UCSD-AML1 (cell line): ENCODE measurements around the gene C11orf98.
"Not testable (repeated sequence)": the region's sequence is repeated elsewhere in the genome, so short reads cannot be mapped to it uniquely, and the experiment has no call there.

Experiments
- DNase-seq: peaks from one replicate; lab custom pipeline; 2025; ENCODE audit not compliant: unreplicated experiment; lab: John Stamatoyannopoulos, UW

The C11orf98 gene

DNA sequence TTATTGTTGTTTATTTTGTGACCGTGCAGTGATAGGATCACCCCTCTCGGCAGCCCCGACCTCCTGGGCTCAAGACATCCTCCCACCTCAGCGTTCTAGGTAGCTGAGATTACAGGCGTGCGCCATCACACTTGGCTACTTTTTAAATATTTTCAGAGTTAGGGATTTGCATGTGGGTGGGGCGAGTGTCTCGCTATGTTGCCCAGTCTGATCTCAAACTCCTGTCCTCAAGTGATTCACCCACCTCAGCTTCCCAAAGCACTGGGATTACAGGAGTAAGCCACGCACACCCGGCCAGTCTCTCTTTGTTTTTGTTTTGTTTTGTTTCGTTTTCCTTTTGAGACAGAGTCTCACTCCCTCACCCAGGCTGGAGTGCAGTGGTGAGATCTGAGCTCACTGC lies 10.7 kb downstream of the C11orf98 start:
- DNase-seq: no peak

- DNase-seq: no peak
Observed at GRCh38 chr11:62652161-62653006, 12.6 kb downstream of the C11orf98 start.

DNA sequence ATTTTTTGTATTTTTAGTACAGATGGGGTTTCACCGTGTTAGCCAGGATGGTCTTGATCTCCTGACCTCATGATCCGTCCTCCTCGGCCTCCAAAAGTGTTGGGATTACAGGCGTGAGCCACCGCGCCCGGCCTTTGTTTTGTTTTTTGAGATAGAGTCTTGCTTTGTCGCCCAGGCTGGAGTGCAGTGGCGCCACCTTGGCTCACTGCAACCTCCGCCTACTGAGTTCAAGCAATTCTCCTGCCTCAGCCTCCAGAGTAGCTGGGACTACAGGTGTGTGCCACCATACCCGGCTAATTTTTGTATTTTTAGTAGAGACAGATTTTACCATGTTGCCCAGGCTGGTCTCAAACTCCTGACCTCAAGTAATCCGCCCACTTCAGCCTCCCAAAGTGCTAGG lies 14.7 kb downstream of the C11orf98 start:
- DNase-seq: not testable (repeated sequence)

- DNase-seq: no peak
Observed at GRCh38 chr11:62649486-62649885, 15.5 kb downstream of the C11orf98 start.

DNA sequence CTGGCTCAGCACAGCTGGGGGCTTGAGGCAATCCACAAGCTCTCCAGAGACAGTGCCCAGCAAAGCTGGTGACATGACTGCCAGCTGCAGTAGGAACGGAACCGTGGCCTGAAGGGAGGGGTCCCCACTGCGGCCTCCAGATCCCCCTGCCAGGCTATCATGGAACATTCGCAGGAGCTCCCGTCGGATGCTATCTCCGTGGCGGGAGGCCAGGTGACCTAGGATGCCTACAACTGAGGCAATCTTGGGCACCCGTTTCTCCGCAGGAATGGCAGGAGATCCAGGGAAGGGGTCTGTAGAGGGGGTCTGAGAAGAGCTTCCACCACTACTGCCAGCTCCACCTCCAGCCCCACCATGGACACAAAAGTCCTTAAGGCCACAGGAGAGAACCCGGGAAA lies 16.0 kb downstream of the C11orf98 start:
- DNase-seq: no peak

DNA sequence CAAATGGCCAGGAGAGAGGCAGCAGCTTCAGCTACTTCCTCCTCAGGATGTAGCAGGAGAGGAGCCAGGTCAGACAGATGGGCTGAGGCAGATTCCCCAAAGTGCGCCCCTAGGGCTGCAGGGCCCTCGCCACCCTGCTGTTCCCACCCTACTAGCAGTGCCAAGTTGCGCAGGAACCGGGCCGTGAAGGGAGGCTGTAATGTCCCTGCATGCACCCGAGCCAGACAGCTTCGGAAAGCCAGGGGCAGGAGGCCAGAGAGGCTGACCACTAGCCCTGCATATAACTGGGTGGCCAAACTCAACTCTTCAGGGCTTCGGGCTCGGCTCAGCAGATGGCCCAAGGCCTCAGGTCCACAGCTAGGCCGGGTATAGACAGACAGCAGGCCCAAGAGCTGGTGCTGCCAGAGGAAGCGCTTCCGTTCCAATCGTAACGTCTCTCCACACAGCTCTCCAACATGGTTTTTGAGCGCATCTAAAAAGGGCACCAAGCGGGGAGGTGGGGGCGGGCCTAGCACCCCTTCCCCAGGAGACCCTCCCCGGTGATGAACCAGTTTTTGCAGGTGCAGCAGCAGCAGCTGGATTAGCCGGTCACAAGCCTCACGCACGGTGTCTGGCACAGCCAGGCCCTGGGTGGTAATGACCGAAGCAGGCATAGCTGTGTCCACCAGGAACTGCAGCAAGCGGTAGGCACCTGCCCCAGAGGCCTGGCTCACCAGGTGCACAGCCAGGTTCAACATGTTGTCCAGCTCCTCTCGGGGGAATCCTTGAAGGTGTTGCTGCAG lies 16.6 kb downstream of the C11orf98 start:
- DNase-seq: no peak

DNA sequence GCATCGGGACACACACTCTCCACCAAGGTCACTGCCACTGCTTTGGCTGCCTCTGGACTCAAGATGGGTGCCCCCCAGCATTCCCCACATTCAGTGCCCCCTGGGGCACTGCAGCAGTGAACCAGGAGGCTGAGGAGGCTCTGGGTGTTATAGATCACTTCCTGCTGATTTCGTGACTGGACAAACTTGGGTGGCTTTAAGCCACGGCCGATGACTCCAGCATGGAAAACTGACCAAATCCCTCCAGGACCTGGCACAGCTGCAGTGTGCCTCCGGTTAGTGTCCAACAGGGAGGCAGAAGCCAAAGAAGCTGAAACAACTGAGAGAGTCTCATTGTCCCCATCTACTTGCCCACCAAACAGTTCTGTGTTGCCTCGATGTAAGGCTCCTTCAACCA lies 17.4 kb downstream of the C11orf98 start:
- DNase-seq: no peak

DNA sequence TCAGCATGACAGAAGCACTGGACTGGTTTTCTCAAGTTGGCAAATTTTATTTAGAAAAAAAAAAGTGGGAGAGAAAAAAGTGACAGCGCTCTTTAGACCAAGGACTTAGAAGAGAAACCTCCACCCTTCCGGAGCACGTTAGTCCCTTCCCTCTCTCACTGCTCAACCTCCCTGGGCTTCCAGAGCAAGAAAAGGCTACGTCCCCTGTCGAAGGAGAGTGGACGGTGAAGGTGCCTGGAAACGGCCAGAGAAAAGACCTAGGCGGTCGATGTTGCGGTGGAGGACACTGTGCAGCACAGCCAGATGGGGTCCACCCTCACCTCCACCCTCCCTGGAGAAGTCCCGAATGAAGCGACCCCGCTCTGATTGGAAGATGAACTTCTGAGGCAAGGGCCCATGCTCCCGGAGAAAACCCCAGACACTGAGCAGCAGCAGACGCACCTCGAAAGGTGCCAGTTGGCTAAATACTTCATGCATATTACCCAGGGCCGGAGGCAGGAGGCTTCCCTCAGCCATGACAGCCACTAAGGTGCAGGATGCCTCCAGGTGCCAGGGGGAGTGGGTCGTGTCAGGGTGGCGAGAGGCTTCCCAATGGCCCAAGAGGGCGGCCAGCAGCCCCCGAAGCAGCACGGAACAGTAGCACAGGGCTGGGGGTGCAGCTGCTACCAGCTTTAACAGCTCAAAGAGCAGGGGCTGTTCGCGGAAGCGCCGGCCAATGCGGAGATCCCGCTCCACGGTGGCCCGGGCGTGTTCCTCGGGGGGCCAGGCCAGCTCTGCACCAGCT lies 18.0 kb downstream of the C11orf98 start:
- DNase-seq: no peak

GRCh38 chr11:62645946-62646824 lies 18.8 kb downstream of the C11orf98 start, which contains the start of gene GANAB:
GANAB (minus strand) TSS chr11:62646613; CDS start chr11:62646599, 14 bp downstream.
- peak; percentile 98 for DNase-seq

GRCh38 chr11:62645671-62645945 lies 19.4 kb downstream of the C11orf98 start:
- DNase-seq: no peak

DNA sequence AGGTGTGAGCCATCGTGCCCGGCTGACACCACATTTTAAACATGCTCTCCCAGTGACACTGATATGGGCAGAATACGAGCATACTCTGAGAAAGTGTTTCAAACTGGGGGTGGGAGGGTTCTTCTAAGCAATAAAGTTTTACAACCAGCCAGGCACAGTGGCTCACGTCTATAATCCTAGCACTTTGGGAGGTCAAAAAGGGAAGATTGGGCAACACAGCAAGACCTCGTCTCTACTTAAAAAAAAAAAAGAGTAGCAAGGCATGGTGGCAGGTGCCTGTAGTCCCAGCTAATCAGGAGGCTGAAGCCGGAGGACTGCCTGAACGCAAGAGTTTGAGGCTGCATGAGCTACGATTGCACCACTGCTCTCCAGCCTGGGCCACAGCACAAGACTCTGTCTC lies 20.8 kb downstream of the C11orf98 start:
- DNase-seq: no peak

GRCh38 chr11:62632492-62632891 lies 32.5 kb downstream of the C11orf98 start:
- DNase-seq: no peak

GRCh38 chr11:62627713-62628112 lies 37.3 kb downstream of the C11orf98 start:
- DNase-seq: peak; percentile 23

DNA sequence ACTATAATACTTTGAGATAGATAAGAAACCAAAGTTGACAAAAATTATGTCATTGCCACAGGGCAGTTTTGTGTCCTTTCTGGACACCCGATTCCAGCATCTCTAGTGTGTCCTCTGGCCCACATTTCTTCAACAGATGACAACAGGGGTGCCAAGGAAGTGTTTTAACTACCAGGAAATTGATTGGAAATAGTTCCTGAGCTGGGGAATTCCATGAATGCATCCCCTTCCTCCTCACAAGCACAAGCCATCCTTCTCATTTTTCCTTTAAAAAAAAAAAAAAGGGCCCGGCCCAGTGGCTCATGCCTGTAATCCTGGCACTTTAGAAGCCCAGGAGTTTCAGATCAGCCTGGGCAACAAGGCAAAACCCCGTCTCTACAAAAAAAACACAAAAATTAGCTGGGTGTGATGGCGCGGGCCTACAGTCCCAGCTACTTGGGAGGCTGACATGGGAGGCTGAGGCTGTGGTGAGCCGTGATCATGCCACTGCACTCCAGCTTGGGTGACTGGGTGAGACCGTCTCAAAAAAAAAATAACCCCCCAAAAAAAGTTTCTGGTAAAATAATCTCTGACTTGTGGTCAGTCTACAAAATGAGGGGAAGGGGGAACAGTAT lies 42.4 kb downstream of the C11orf98 start:
- no peak for DNase-seq

- DNase-seq: peak; percentile 98
Observed at GRCh38 chr11:62621567-62622470, 43.2 kb downstream of the C11orf98 start, which contains the start of gene B3GAT3. B3GAT3 (minus strand) TSS chr11:62621986; CDS start chr11:62621947, 39 bp downstream.

GRCh38 chr11:62621027-62621566 lies 43.9 kb downstream of the C11orf98 start:
- no peak for DNase-seq

DNA sequence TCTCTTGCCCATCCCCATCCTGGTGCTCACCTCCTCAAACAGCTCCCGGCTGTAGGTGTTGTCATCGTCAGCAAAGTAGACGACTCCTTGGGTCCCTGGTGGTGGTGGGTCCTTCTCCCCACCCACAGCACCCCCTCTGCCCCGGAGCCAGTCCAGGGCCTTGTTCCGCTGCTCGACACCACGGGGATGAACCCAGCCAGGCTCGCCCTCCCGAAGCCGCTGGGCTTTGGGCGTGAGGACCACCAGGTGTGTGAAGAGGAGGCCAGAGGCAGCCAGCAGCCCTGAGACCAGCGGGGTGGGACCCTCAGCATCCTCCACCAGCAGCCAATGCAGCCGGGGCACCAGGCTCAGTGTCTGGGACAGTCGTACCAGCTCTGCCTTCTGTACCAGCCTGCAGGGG lies 48.1 kb downstream of the C11orf98 start:
- not testable (repeated sequence) for DNase-seq

- DNase-seq: no peak
Observed at GRCh38 chr11:62615521-62615920, 49.5 kb downstream of the C11orf98 start.

GRCh38 chr11:62614275-62614674 lies 50.7 kb downstream of the C11orf98 start:
- no peak for DNase-seq
